Pancreas (tissue), 10 donors: ENCODE measurements around the gene INTU. TPM values are rescaled to one million over a fixed set of nuclear protein-coding genes. Genes with fewer than 3 reads are reported as not detected.

Experiments
- ATAC-seq, 4 donors: fragments of 200-7000 bp; cut with Tn5 transposase; one replicate each; pipeline versions ENCODE4 v1.8.0 to v1.9.1; 2020; ENCODE audit warnings: mild to moderate bottlenecking in 4 of 4, moderate library complexity in 4 of 4
- DNase-seq, 6 donors: peaks; one replicate each; pipeline ENCODE4 v3.0.0-alpha.2; 2020
- FAIRE-seq: peaks from 2 replicates; lab custom pipeline; 2012; peaks lifted over from hg19 to GRCh38; lab: Jason Lieb, UNC
- H3K27ac ChIP-seq, 4 donors: fragments of 200-600 bp; sonication (generic); 1 replicate in 3 of 4; 2 replicates in 1 of 4; pipeline versions ENCODE4 v1.5.0 to v1.8.0; 2020
- H3K27me3 ChIP-seq, 4 donors: fragments of 200-600 bp; one replicate each; pipeline ENCODE4 v1.8.0; 2021
- H3K36me3 ChIP-seq, 3 donors: fragments of 200-600 bp; sonication (generic) in 1 of 3; one replicate each; pipeline versions ENCODE4 v1.5.0 to v1.8.0; 2020 to 2021
- H3K4me1 ChIP-seq, 3 donors: fragments of 200-600 bp; one replicate each; pipeline ENCODE4 v1.8.0; 2021
- H3K4me3 ChIP-seq, 4 donors: fragments of 200-600 bp; sonication (generic) in 2 of 4; one replicate each; pipeline versions ENCODE4 v1.5.0 to v1.8.0; 2020 to 2021
- H3K9me3 ChIP-seq, 4 donors: fragments of 200-600 bp; one replicate each; pipeline ENCODE4 v1.8.0; 2021
- WGBS, 2 donors: extraction: QIAGEN DNeasy Blood & Tissue Kit; methylation state at CpG; one replicate each; pipeline ENCODE4 v1.1.7; 2013; 5-methylcytosine and 5-hydroxymethylcytosine counted together
- intact Hi-C, 3 donors: fragments of 100-400 bp; cut with DNase I; formaldehyde crosslinking; loops; one replicate each; pipeline versions ENCODE4 v1.11.1 to v1.14.2; 2022
- polyA plus RNA-seq, 2 donors: library from polyadenylated mRNA; stranded (reverse); fragments of 200-250 nt; gene quantifications; one replicate each; pipeline ENCODE4 v1.2.3, GENCODE V29; 2013
- total RNA-seq, 6 donors: library from RNA; stranded (reverse); fragmentation: NEBNext Ultra II Directional in 4 of 6; extraction: Animal tissue kit (Norgen Biotek cat#: 25700) in 4 of 6; gene quantifications; one replicate each; pipeline versions ENCODE4 v1.2.1 to v1.2.4, GENCODE V29; 2021 to 2023
- TF ChIP-seq, protein P1 (sequence below), 4 donors: fragments of 200-600 bp; sonication (generic) in 3 of 4; IDR thresholded peaks; one replicate each; pipeline versions ENCODE4 v1.5.0 to v1.8.0; 2021; ENCODE audit warnings: antibody characterized with exemption in 4 of 4
- donor health status: healthy with polysubstance abuse.
- donor health status: DM: no; HTN: no; CAD: no; lungs with moderate emphysema.
- donor health status: DM: no; HTN: no; CAD: no.
- donor health status: control.
- donor health status: control.
- donor health status: Bipolar disorder and iron deficiency.
- donor health status: DM: yes; HTN: yes; CAD: no.
- donor health status: DM: no; HTN: no; CAD: no.
- donor health status: DM: no; HTN: no; CAD: no.
- donor health status: DM: yes; HTN: yes; CAD: no.

INTU gene
- total and polyA plus RNA-seq, 8 donors: 1.7 to 8.1 (median 4.1) TPM

DNA sequence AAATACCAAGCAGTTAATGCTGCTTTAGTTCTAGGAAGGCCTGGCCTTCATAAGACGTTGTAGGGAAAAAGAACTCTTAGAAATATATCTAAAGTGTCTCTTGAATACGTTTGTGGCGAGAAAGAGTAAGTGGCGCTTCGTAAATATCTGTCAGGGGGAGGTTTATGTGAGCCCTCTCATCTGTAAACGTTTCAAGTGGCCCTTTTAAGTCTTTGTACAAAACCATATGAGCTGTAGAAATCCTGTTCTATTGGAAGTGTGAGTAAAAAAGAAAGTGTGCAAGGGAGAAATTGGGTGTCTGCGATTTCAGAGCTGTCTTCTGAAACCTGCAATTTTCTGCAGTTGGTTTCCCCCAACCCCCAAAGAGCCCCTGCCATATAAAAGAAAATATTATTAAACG lies 8.6 kb upstream of the INTU start:
- Histone ChIP-seq H3K27me3 (peaks cover 0 to 5% (median 0%) of the 10 kb centered on the region in 4 donors), H3K36me3 (no peaks in the 10 kb centered on the region), H3K4me1 (no peaks in the 10 kb centered on the region), H3K27ac (no peak overlapping the region), H3K4me3 (no peak overlapping the region), H3K9me3 (no peaks in the 10 kb centered on the region)
- no peak for FAIRE-seq
- WGBS, 2 donors: 54 to 71% methylated on average over 8 of the region's 8 CpGs
- no peak for DNase-seq
- intact Hi-C loops: no loop called here
- ATAC-seq: no peak
- TF ChIP-seq, protein P1, sequence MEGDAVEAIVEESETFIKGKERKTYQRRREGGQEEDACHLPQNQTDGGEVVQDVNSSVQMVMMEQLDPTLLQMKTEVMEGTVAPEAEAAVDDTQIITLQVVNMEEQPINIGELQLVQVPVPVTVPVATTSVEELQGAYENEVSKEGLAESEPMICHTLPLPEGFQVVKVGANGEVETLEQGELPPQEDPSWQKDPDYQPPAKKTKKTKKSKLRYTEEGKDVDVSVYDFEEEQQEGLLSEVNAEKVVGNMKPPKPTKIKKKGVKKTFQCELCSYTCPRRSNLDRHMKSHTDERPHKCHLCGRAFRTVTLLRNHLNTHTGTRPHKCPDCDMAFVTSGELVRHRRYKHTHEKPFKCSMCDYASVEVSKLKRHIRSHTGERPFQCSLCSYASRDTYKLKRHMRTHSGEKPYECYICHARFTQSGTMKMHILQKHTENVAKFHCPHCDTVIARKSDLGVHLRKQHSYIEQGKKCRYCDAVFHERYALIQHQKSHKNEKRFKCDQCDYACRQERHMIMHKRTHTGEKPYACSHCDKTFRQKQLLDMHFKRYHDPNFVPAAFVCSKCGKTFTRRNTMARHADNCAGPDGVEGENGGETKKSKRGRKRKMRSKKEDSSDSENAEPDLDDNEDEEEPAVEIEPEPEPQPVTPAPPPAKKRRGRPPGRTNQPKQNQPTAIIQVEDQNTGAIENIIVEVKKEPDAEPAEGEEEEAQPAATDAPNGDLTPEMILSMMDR (IDR thresholded peaks at IDR 0.05): no peak

DNA sequence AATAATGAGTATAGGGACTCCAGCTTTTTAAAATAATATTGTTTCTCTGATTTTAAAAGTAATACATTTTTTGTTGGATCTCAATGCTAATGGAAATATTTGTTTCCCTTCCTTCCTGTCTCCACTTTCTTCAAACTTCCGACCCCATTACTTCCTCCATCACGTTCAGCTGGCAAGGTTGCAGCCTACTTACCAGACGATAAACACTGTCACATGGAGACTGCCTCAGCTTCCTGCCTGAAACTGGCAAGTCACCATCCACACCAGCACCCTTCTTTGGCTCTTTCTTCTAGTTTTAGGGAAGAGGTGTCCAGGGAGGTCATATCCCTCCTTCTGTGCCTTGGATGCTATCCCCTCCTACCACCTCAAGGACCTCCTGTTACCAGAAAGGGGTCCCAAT lies 3.4 kb upstream of the INTU start:
- intact Hi-C loops: no loop called here
- Histone ChIP-seq H3K9me3 (no peaks in the 10 kb centered on the region), H3K4me1 (peaks cover 0 to 10% (median 0%) of the 10 kb centered on the region in 3 donors), H3K27ac (no peak overlapping the region), H3K36me3 (no peaks in the 10 kb centered on the region), H3K4me3 (no peak overlapping the region), H3K27me3 (peaks cover 0 to 6% (median 0%) of the 10 kb centered on the region in 4 donors)
- no peak for DNase-seq
- FAIRE-seq: no peak
- ATAC-seq: no peak
- 61 to 63% methylated on average over 3 of the region's 3 CpGs for WGBS, 2 donors
- TF ChIP-seq, protein P1 (IDR thresholded peaks at IDR 0.05): no peak

DNA sequence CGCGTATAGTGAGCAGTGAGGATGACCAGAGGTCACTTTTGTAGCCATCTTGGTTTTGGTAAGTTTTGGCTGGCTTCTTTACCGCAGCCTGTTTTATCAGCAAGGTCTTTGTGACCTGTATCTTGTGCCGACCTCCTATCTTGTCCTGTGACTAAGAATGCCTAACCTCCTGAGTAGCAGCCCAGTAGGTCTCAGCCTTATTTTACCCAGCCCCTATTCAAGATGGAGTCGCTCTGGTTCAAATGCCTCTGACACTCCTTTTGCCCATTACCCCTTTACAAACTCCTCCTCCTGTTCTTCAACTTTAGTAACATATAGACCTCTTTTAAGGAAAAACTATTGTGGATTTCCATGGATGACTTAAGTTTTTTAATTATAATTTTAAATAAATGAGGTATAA lies 2.6 kb upstream of the INTU start:
- no peak for FAIRE-seq
- TF ChIP-seq, protein P1 (IDR thresholded peaks at IDR 0.05): no peak

DNA sequence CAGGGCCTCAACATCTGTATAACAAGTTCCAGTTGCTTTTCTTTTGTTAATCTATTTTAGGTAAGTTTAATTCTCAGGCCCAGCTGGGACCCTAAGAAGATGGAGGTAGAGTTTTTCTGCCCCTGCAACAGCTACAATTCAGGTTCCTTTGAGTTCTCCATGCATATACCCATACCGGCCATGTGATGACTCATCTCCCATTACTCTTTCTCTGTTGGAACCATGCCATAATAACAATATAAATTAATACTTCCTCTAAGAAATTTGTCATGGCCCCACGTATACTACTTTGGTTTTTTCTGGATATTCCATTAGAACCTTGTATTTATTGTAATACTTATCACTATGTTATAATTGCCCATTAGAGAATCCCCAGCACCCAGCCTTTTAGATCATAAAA lies 1.3 kb upstream of the INTU start:
- Histone ChIP-seq H3K27me3 (peaks cover 0 to 6% (median 0%) of the 10 kb centered on the region in 4 donors), H3K9me3 (no peaks in the 10 kb centered on the region), H3K27ac (no peak overlapping the region), H3K36me3 (no peaks in the 10 kb centered on the region), H3K4me1 (peaks cover 0 to 10% (median 0%) of the 10 kb centered on the region in 3 donors), H3K4me3 (no peak overlapping the region)
- FAIRE-seq: no peak
- DNase-seq: no peak
- intact Hi-C loops: no loop called here
- 50 to 61% methylated on average over 2 of the region's 2 CpGs for WGBS, 2 donors
- TF ChIP-seq, protein P1 (IDR thresholded peaks at IDR 0.05): no peak
- ATAC-seq: no peak

More for the DNA sequence above, 2.6 kb upstream of the INTU start:
- Histone ChIP-seq H3K4me3 (no peak overlapping the region), H3K36me3 (no peaks in the 10 kb centered on the region), H3K27ac (no peak overlapping the region), H3K4me1 (peaks cover 0 to 10% (median 0%) of the 10 kb centered on the region in 3 donors), H3K9me3 (no peaks in the 10 kb centered on the region), H3K27me3 (peaks cover 0 to 6% (median 0%) of the 10 kb centered on the region in 4 donors)
- DNase-seq (no peak), ATAC-seq (no peak)
- intact Hi-C loops: no loop called here
- WGBS, 2 donors: 70 to 82% methylated on average over 5 of the region's 5 CpGs

DNA sequence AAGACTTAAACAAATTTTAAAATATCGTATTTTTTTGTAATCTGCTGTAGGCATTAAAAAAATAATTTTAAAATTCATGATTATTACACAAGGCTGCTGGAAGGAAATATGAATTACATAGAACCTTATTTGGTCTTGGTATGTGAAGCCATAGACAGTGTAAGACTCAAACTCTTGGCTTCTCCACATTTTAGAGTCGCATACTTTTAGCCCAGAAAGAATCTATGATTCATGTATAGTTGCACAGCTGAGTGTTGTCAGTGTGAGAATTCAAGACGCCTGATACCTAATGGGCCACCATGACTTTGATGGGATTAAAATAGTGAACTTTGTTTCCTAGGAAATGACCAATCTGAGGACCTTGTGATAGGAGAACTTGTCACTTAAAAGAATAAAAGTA lies 1.4 kb downstream of the INTU start:
- Histone ChIP-seq H3K36me3 (no peaks in the 10 kb centered on the region), H3K4me3 (no peak overlapping the region), H3K9me3 (no peaks in the 10 kb centered on the region), H3K27ac (no peak overlapping the region), H3K4me1 (peaks cover 0 to 10% (median 0%) of the 10 kb centered on the region in 3 donors), H3K27me3 (peaks cover 0 to 6% (median 0%) of the 10 kb centered on the region in 4 donors)
- intact Hi-C loops: no loop called here
- ATAC-seq: no peak
- DNase-seq: no peak
- WGBS, 2 donors: 76 to 82% methylated on average over 3 of the region's 3 CpGs
- no peak for FAIRE-seq
- TF ChIP-seq, protein P1 (IDR thresholded peaks at IDR 0.05): no peak
